Esophagus squamous epithelium (tissue), 4 donors: Measurements from ENCODE around the gene PPHLN1.
"Not testable (repeated sequence)": the region's sequence is repeated elsewhere in the genome, so short reads cannot be mapped to it uniquely, and the experiment has no call there.

Experiments
- CTCF ChIP-seq, 6 experiments: fragments of 450-650 bp in 4 of 6; fragments of 200-600 bp in 2 of 6; sonication (generic) in 2 of 6; IDR thresholded peaks; one replicate each; pipeline ENCODE4 v1.5.1; 2016 to 2019; ENCODE audit warnings: antibody characterized with exemption in 6 of 6, mild to moderate bottlenecking in 4 of 6, moderate library complexity in 4 of 6
- POLR2A ChIP-seq, 4 donors: fragments of 450-650 bp; IDR thresholded peaks; one replicate each; pipeline ENCODE4 v1.6.1; 2017; ENCODE audit warnings: antibody characterized with exemption in 4 of 4, mild to moderate bottlenecking in 4 of 4, moderate library complexity in 3 of 4

- not testable (repeated sequence) for TF ChIP-seq CTCF, POLR2A (IDR thresholded peaks at IDR 0.05)
These were observed 24.0 kb downstream of the PPHLN1 start for GRCh38 chr12:42350021-42350407.
